ENCODE results near the gene SBF2. TPM values are rescaled to one million over a fixed set of nuclear protein-coding genes. Genes with fewer than 3 reads are reported as not detected.
"Not testable (repeated sequence)": the region's sequence is repeated elsewhere in the genome, so short reads cannot be mapped to it uniquely, and the experiment has no call there.

Gene SBF2
- total and polyA plus RNA-seq, 2 of the 13 experiments (the other 11 are each of a cell fraction or from before 2014, with no cell fraction given): 24.0 to 45.8 TPM

GRCh38 chr11:9987303-9987702, 306.7 kb downstream of the SBF2 start:
- FAIRE-seq; H3K9me3 ChIP-seq (ENCODE audit: low read length); BruUV-seq (replicated peaks); ATAC-seq; H4K20me1 ChIP-seq (ENCODE audit: insufficient read depth, low read length); H3K9ac ChIP-seq (ENCODE audit: insufficient read depth, low read depth, low read length); H3K79me2 ChIP-seq (ENCODE audit: insufficient read depth, low read length); H3K36me3 ChIP-seq (replicated peaks in 1 of 2; ENCODE audit: control insufficient read depth in 1 of 2, insufficient read depth in 2 of 2, low read length in 2 of 2); in situ Hi-C loops (cut with HindIII; ENCODE audit: extremely low pct_ligation_motif_present, low pct_unique_long_range_greater_than_20kb); POLR2A ChIA-PET; H3K4me2 ChIP-seq (ENCODE audit: low read depth, low read length); DNase-seq (ENCODE audit: low spot score); CTCF ChIA-PET (ENCODE audit: low intra/inter-chr PET ratio, low total read pairs); H3K27me3 ChIP-seq (ENCODE audit: control insufficient read depth in 1 of 2, insufficient read depth in 2 of 2, low read length in 2 of 2); H3K27ac ChIP-seq (ENCODE audit: extremely low read length, insufficient read depth, low read length); H2AFZ ChIP-seq (ENCODE audit: low read length); H3K4me3 ChIP-seq (replicated peaks in 1 of 3; ENCODE audit: insufficient read depth in 1 of 3, low read depth in 2 of 3, low read length in 3 of 3); intact Hi-C loops (cut with micrococcal nuclease; ENCODE audit: unreplicated experiment): not testable (repeated sequence)
- peaks cover 13% of the 10 kb centered on the region for H3K4me1 ChIP-seq (ENCODE audit: insufficient read depth, low read length)
- WGBS (ENCODE audit: low lambda C conversion rate): 97% methylated on average over 4 of the region's 4 CpGs

- Histone ChIP-seq H3K4me2 (ENCODE audit: low read depth, low read length) (no peak overlapping the region), H4K20me1 (ENCODE audit: insufficient read depth, low read length) (no peaks in the 10 kb centered on the region), H3K9me3 (ENCODE audit: low read length) (no peaks in the 10 kb centered on the region), H3K27ac (ENCODE audit: extremely low read length, insufficient read depth, low read length) (peak overlapping the region; percentile 58), H2AFZ (ENCODE audit: low read length) (no peak overlapping the region), H3K79me2 (ENCODE audit: insufficient read depth, low read length) (no peaks in the 10 kb centered on the region), H3K4me1 (ENCODE audit: insufficient read depth, low read length) (peaks cover 13% of the 10 kb centered on the region), H3K27me3 (ENCODE audit: control insufficient read depth in 1 of 2, insufficient read depth in 2 of 2, low read length in 2 of 2) (no peaks in the 10 kb centered on the region), H3K9ac (ENCODE audit: insufficient read depth, low read depth, low read length) (no peak overlapping the region), H3K4me3 (replicated peaks in 1 of 3; ENCODE audit: insufficient read depth in 1 of 3, low read depth in 2 of 3, low read length in 3 of 3) (no peak overlapping the region), H3K36me3 (replicated peaks in 1 of 2; ENCODE audit: control insufficient read depth in 1 of 2, insufficient read depth in 2 of 2, low read length in 2 of 2) (no peaks in the 10 kb centered on the region)
- in situ Hi-C loops (cut with HindIII; ENCODE audit: extremely low pct_ligation_motif_present, low pct_unique_long_range_greater_than_20kb): no loop called here
- ChIA-PET CTCF (ENCODE audit: low intra/inter-chr PET ratio, low total read pairs) (no interaction called here), POLR2A (interaction anchor here (1.0 kb wide), 1 partner anchor 322 kb away, joined by 6 read pairs; the partner anchor contains the start of gene ADM)
- peak; percentile 71 for DNase-seq (ENCODE audit: low spot score)
- no peak for ATAC-seq
- BruUV-seq (replicated peaks): no TSS peak
- FAIRE-seq: no peak
- 96% methylated on average over 15 of the region's 16 CpGs for WGBS (ENCODE audit: low lambda C conversion rate)
- intact Hi-C loops (cut with micrococcal nuclease; ENCODE audit: unreplicated experiment): no loop called here
- TF ChIP-seq ZFP37 (CRISPR knock-in tag; IDR thresholded peaks at IDR 0.05; ENCODE audit: borderline replicate concordance) (no peak), NFE2L2 (IDR thresholded peaks at IDR 0.05; ENCODE audit: low read length) (peak; percentile 78), ZFP90 (CRISPR knock-in tag; IDR thresholded peaks at IDR 0.05; ENCODE audit: borderline replicate concordance) (no peak), NR2C2 (CRISPR knock-in tag; IDR thresholded peaks at IDR 0.05; ENCODE audit: borderline replicate concordance) (no peak), ZNF704 (CRISPR knock-in tag; IDR thresholded peaks at IDR 0.05; ENCODE audit: borderline replicate concordance) (no peak), NR2F1 (CRISPR knock-in tag; IDR thresholded peaks at IDR 0.05) (no peak), TP53 (CRISPR knock-in tag; conservative IDR thresholded peaks at IDR 0.05) (no peak), SETDB1 (CRISPR knock-in tag; IDR thresholded peaks at IDR 0.05; ENCODE audit: borderline replicate concordance) (no peak), NAIF1 (CRISPR knock-in tag; IDR thresholded peaks at IDR 0.05; ENCODE audit: borderline replicate concordance) (no peak), MXD4 (CRISPR knock-in tag; IDR thresholded peaks at IDR 0.05) (no peak), ESRRA (CRISPR knock-in tag; IDR thresholded peaks at IDR 0.05; ENCODE audit: low read depth) (no peak), ZBTB7B (CRISPR knock-in tag; IDR thresholded peaks at IDR 0.05) (no peak), ZFX (CRISPR knock-in tag; IDR thresholded peaks at IDR 0.05; ENCODE audit: low read depth) (0 out of 2 replicates have a peak, but pooled peaks have one; percentile 47), DNMT1 (CRISPR knock-in tag; IDR thresholded peaks at IDR 0.05) (no peak), FOXO1 (CRISPR knock-in tag; IDR thresholded peaks at IDR 0.05) (no peak), NBN (conservative IDR thresholded peaks at IDR 0.05) (no peak), ZNF263 (CRISPR knock-in tag; IDR thresholded peaks at IDR 0.05) (no peak), ZNF251 (CRISPR knock-in tag; IDR thresholded peaks at IDR 0.05) (no peak), CENPT (CRISPR knock-in tag; IDR thresholded peaks at IDR 0.05; ENCODE audit: low read depth) (no peak)
Measured at GRCh38 chr11:9982796-9983579, 311.0 kb downstream of the SBF2 start.
